K562 (cell line): Measurements from ENCODE around the gene TXNRD3. TPM values are rescaled to one million over a fixed set of nuclear protein-coding genes. Genes with fewer than 3 reads are reported as not detected.

Source experiments
- ATAC-seq: fragments of 200-7000 bp; cut with Tn5 transposase; 3 replicates; pipeline ENCODE4 v1.9.1; 2020; ENCODE audit warnings: moderate library complexity
- BruUV-seq: library from RNA; stranded (reverse); fragments of 400-500 nt; replicated peaks from 2 replicates; lab custom pipeline; 2021; lab: Mats Ljungman, UMichigan
- CTCF ChIA-PET: fragments of 300-600 bp; formaldehyde crosslinking; extraction: SDS; loops from one replicate; lab custom pipeline; 2021; ENCODE audit warnings: low intra/inter-chr PET ratio; lab: Yijun Ruan, JAX
- POLR2A ChIA-PET: fragments of 300-600, 350-650 bp; sonication (Branson Sonifier 250); formaldehyde crosslinking; extraction: SDS; loops from one replicate; lab custom pipeline; 2021; ENCODE audit warnings: antibody characterized with exemption, inconsistent platforms; lab: Yijun Ruan, JAX
- DNase-seq, 4 experiments: peaks; one replicate each; pipeline versions ENCODE4 v3.0.0 to v3.0.0-alpha.2; 2011 to 2018; ENCODE audit warnings: low spot score in 3 of 4, mixed read lengths in 3 of 4; ENCODE audit errors: extremely low read depth in 1 of 4
- FAIRE-seq: peaks from 2 replicates; lab custom pipeline; 2011; peaks lifted over from hg19 to GRCh38; lab: Jason Lieb, UNC
- H2AFZ ChIP-seq: 2 replicates; pipeline ENCODE4 v1.6.0; 2011; ENCODE audit warnings: low read depth, low read length, control low read depth, inconsistent platforms
- H3K27ac ChIP-seq: fragments of 200-600 bp; 3 replicates; pipeline ENCODE4 v1.8.0; 2011; ENCODE audit warnings: low read depth, mild to moderate bottlenecking, control low read depth, inconsistent platforms, low read length, moderate library complexity, mixed read lengths; ENCODE audit errors: extremely low read depth
- H3K27me3 ChIP-seq, 2 experiments: fragments of 300-600 bp in 1 of 2; 2 replicates in 1 of 2; 3 replicates in 1 of 2; pipeline versions ENCODE4 v1.6.0 to v1.8.0; 2011; ENCODE audit warnings: inconsistent platforms in 2 of 2, low read length in 2 of 2, mild to moderate bottlenecking in 1 of 2, mixed read lengths in 1 of 2, moderate library complexity in 1 of 2; ENCODE audit not compliant: control insufficient read depth in 2 of 2, insufficient read depth in 2 of 2
- H3K36me3 ChIP-seq: fragments of 300-600 bp; 3 replicates; pipeline ENCODE4 v1.8.0; 2011; ENCODE audit warnings: mild to moderate bottlenecking, low read length, inconsistent platforms; ENCODE audit not compliant: control insufficient read depth, insufficient read depth
- H3K4me1 ChIP-seq, 2 experiments: fragments of 200-600 bp in 1 of 2; replicated peaks in 1 of 2; 2 replicates in 1 of 2; 3 replicates in 1 of 2; pipeline versions ENCODE4 v1.5.1 to v1.8.0; 2011; ENCODE audit warnings: inconsistent platforms in 2 of 2, low read length in 2 of 2, mild to moderate bottlenecking in 1 of 2, mixed read lengths in 1 of 2, moderate library complexity in 1 of 2; ENCODE audit not compliant: control insufficient read depth in 2 of 2, insufficient read depth in 2 of 2
- H3K4me2 ChIP-seq: 2 replicates; pipeline ENCODE4 v1.6.1; 2011; ENCODE audit warnings: low read length, control low read depth, inconsistent platforms, mixed read lengths; ENCODE audit not compliant: insufficient read depth
- H3K4me3 ChIP-seq: fragments of 200-600 bp; sonication (generic), shearing (Covaris generic); 2 replicates; pipeline ENCODE4 v1.5.1; 2016; ENCODE audit warnings: control low read depth, inconsistent platforms
- H3K79me2 ChIP-seq: fragments of 200-600 bp; 3 replicates; pipeline ENCODE4 v1.8.0; 2011; ENCODE audit warnings: low read length, inconsistent platforms; ENCODE audit not compliant: control insufficient read depth, insufficient read depth
- H3K9ac ChIP-seq, 2 experiments: 2 replicates each; pipeline versions ENCODE4 v1.6.0 to v1.6.1; 2011; ENCODE audit warnings: low read depth in 2 of 2, low read length in 2 of 2, control low read depth in 1 of 2, inconsistent platforms in 1 of 2, mild to moderate bottlenecking in 1 of 2, mixed read lengths in 1 of 2; ENCODE audit not compliant: insufficient read depth in 1 of 2
- H3K9me1 ChIP-seq: one replicate; pipeline ENCODE4 v1.6.0; 2011; ENCODE audit warnings: inconsistent platforms, mild to moderate bottlenecking, low read length, moderate library complexity; ENCODE audit not compliant: control insufficient read depth, insufficient read depth
- H3K9me3 ChIP-seq: replicated peaks from 2 replicates; pipeline ENCODE4 v1.5.1; 2011; ENCODE audit warnings: low read depth, low read length, inconsistent platforms; ENCODE audit not compliant: control insufficient read depth, insufficient read depth
- H4K20me1 ChIP-seq: replicated peaks from 2 replicates; pipeline ENCODE4 v1.6.1; 2011; ENCODE audit warnings: low read length, inconsistent platforms, mixed read lengths; ENCODE audit not compliant: control insufficient read depth, insufficient read depth
- ELK3 ChIP-seq: fragments of 450-650 bp; formaldehyde crosslinking; IDR thresholded peaks from 2 replicates; pipeline ENCODE4 v1.4.0; 2020; ENCODE audit warnings: mild to moderate bottlenecking
- FOS ChIP-seq: IDR thresholded peaks from 3 replicates; pipeline ENCODE4 v1.6.1; 2011; ENCODE audit not compliant: insufficient read length; ENCODE audit errors: extremely low read depth
- MAFK ChIP-seq: IDR thresholded peaks from 2 replicates; pipeline ENCODE4 v1.6.1; 2011; ENCODE audit warnings: low read length, improper control_type of control experiment
- MIER1 ChIP-seq: fragments of 450-650 bp; IDR thresholded peaks from 2 replicates; pipeline ENCODE4 v1.6.1; 2016; ENCODE audit warnings: antibody characterized with exemption, mild to moderate bottlenecking, low read depth
- MYNN ChIP-seq, 2 experiments: sonication (generic); formaldehyde crosslinking in 1 of 2; IDR thresholded peaks; 2 replicates each; pipeline versions ENCODE4 v1.5.0 to v1.6.1; 2016 to 2020; ENCODE audit warnings: antibody characterized with exemption in 1 of 2, missing genetic modification reagents in 1 of 2
- POLR2B ChIP-seq: fragments of 450-650 bp; IDR thresholded peaks from 2 replicates; pipeline ENCODE4 v1.6.1; 2018; ENCODE audit warnings: low read depth; ENCODE audit not compliant: partially characterized antibody
- RBFOX2 ChIP-seq: fragments of 200-400 bp; formaldehyde crosslinking; IDR thresholded peaks from 2 replicates; pipeline ENCODE4 v1.6.1; 2017; ENCODE audit warnings: low read depth, mild to moderate bottlenecking, low read length, moderate library complexity
- RFX7 ChIP-seq: fragments of 250-450 bp; sonication (Bioruptor Pico); IDR thresholded peaks from 2 replicates; pipeline ENCODE4 v1.5.1; 2021; ENCODE audit warnings: mild to moderate bottlenecking
- SUPT5H ChIP-seq: fragments of 450-650 bp; IDR thresholded peaks from 2 replicates; pipeline ENCODE4 v1.6.1; 2016
- TAF7 ChIP-seq: fragments of 450-650 bp; IDR thresholded peaks from 2 replicates; pipeline ENCODE4 v1.6.1; 2016; ENCODE audit warnings: missing genetic modification characterization, missing compliant biosample characterization
- TEAD1 ChIP-seq, 2 experiments: fragments of 450-650 bp in 1 of 2; sonication (generic) in 1 of 2; formaldehyde crosslinking; IDR thresholded peaks; 2 replicates each; pipeline versions ENCODE4 v1.4.0 to v1.8.0; 2020 to 2022; ENCODE audit warnings: mild to moderate bottlenecking in 2 of 2, missing genetic modification reagents in 1 of 2
- ZFP30 ChIP-seq: fragments of 250-450 bp; sonication (Bioruptor Pico); IDR thresholded peaks from 2 replicates; pipeline ENCODE4 v1.8.0; 2022; ENCODE audit warnings: moderate library complexity, mild to moderate bottlenecking, inconsistent platforms, borderline replicate concordance
- ZFX ChIP-seq: sonication (generic); formaldehyde crosslinking; IDR thresholded peaks from 2 replicates; pipeline ENCODE4 v1.8.0; 2022; ENCODE audit warnings: mild to moderate bottlenecking, missing genetic modification reagents, moderate library complexity
- WGBS: fragments of 100-300 bp; shearing (Covaris generic); methylation state at CpG from one replicate; pipeline ENCODE4 v1.1.6; 2016; ENCODE audit warnings: low coverage, mixed read lengths; ENCODE audit not compliant: insufficient coverage; ENCODE audit errors: missing lambda C conversion rate; 5-methylcytosine and 5-hydroxymethylcytosine counted together
- in situ Hi-C: fragments of 300-500 bp; cut with MboI; formaldehyde crosslinking; loops from 4 replicates; pipeline ENCODE4 v1.15.0; 2018; ENCODE audit warnings: inconsistent platforms, mixed read lengths
- intact Hi-C: fragments of 100-400 bp; cut with micrococcal nuclease; formaldehyde crosslinking; loops from 2 replicates; pipeline ENCODE4 v1.14.2; 2022
- polyA plus RNA-seq, 8 experiments: library from polyadenylated mRNA; depleted of rRNA in 4 of 8; stranded (reverse) in 5 of 8; unstranded in 3 of 8; fragments of >200 nt; fragmentation: Nextera tagmentation in 2 of 8; fragmentation: Illumina TruSeq in 1 of 8; extraction: Ambion mirVana in 2 of 8; extraction: Trizol in 1 of 8; gene quantifications; 2 replicates each; pipeline versions ENCODE4 v1.2.1 to v1.2.3, GENCODE V29; 2011 to 2014; ENCODE audit warnings: inconsistent platforms in 1 of 8, missing spikeins in 1 of 8
- total RNA-seq, 7 experiments: library from RNA; depleted of rRNA in 6 of 7; stranded (reverse); fragments of >200 nt in 6 of 7; fragmentation: Illumina TruSeq in 2 of 7; extraction: Trizol in 2 of 7; gene quantifications; 2 replicates each; pipeline versions ENCODE4 v1.2.1 to v1.2.3, GENCODE V29; 2011 to 2021; ENCODE audit warnings: low replicate concordance in 1 of 7

TXNRD3 gene
- total and polyA plus RNA-seq, 9 of the 15 experiments (the other 6 are each of a cell fraction or from before 2014, with no cell fraction given) = 0.96 to 2.3 (median 1.7) TPM

- intact Hi-C loops = no loop called here
- 29% methylated on average over 2 of the region's 2 CpGs for WGBS
These were observed 45.0 kb downstream of the TXNRD3 start for GRCh38 chr3:126609909-126610308.

More at GRCh38 chr3:126609909-126610308, 45.0 kb downstream of the TXNRD3 start:
- no peaks in the 10 kb centered on the region for H3K9me3 ChIP-seq
- H3K4me2 ChIP-seq = no peak overlapping the region
- no peak overlapping the region for H3K4me3 ChIP-seq
- in situ Hi-C loops = no loop called here
- H3K9me1 ChIP-seq = no peaks in the 10 kb centered on the region
- DNase-seq = no peak
- no TSS peak for BruUV-seq
- ChIA-PET POLR2A (no interaction called here), CTCF (no interaction called here)
- H4K20me1 ChIP-seq = no peaks in the 10 kb centered on the region
- H3K79me2 ChIP-seq = no peaks in the 10 kb centered on the region
- no peak for FAIRE-seq
- no peaks in the 10 kb centered on the region for H3K27me3 ChIP-seq
- TF ChIP-seq MIER1 (no peak), ZFP30 (no peak), ZFX (CRISPR knock-in tag) (no peak), TEAD1 (CRISPR knock-in tag; IDR thresholded peaks at IDR 0.05) (no peak), RFX7 (CRISPR knock-in tag) (no peak), FOS (no peak), SUPT5H (no peak), ELK3 (CRISPR knock-in tag) (no peak), MYNN (IDR thresholded peaks at IDR 0.05) (no peak), MYNN (CRISPR knock-in tag; IDR thresholded peaks at IDR 0.05) (no peak), RBFOX2 (no peak), MAFK (no peak), POLR2B (no peak), TAF7 (no peak)
- no peak overlapping the region for H3K9ac ChIP-seq
- no peak overlapping the region for H2AFZ ChIP-seq
- no peaks in the 10 kb centered on the region for H3K36me3 ChIP-seq
- peaks cover 5 to 12% of the 10 kb centered on the region in 2 experiments; a peak in 3 of 5 replicates for H3K4me1 ChIP-seq
- no peak for ATAC-seq
- no peak overlapping the region for H3K27ac ChIP-seq
